BJ (cell line): ENCODE measurements around the gene ZFYVE27. TPM values are rescaled to one million over a fixed set of nuclear protein-coding genes. Genes with fewer than 3 reads are reported as not detected.
"Not testable (repeated sequence)": the region's sequence is repeated elsewhere in the genome, so short reads cannot be mapped to it uniquely, and the experiment has no call there.

ENCODE experiments used
- CTCF ChIA-PET: fragments of 350-600 bp; formaldehyde crosslinking; extraction: SDS; loops from one replicate; lab custom pipeline; 2021; ENCODE audit warnings: antibody characterized with exemption, inconsistent platforms; lab: Yijun Ruan, JAX
- POLR2A ChIA-PET: fragments of 300-600 bp; sonication (Branson Sonifier 250); formaldehyde crosslinking; extraction: SDS; loops from one replicate; lab custom pipeline; 2021; ENCODE audit warnings: antibody characterized with exemption; lab: Charles Lee
- DNase-seq: peaks from one replicate; pipeline ENCODE4 v3.0.0-alpha.2; 2011; ENCODE audit warnings: low read depth
- H3K27me3 ChIP-seq: 2 replicates; pipeline ENCODE4 v1.6.0; 2011; ENCODE audit warnings: low read length; ENCODE audit not compliant: control insufficient read depth, insufficient read depth
- H3K36me3 ChIP-seq: 2 replicates; pipeline ENCODE4 v1.5.1; 2011; ENCODE audit warnings: low read length; ENCODE audit not compliant: control insufficient read depth, insufficient read depth
- H3K4me3 ChIP-seq: 2 replicates; pipeline ENCODE4 v1.5.1; 2011; ENCODE audit warnings: low read depth, mild to moderate bottlenecking, control low read depth, low read length
- CTCF ChIP-seq: IDR thresholded peaks from 2 replicates; pipeline ENCODE4 v1.5.1; 2011; ENCODE audit warnings: low read depth, mild to moderate bottlenecking, control low read depth, inconsistent platforms, low read length, moderate library complexity; ENCODE audit not compliant: insufficient read depth
- polyA minus RNA-seq: library from RNA; depleted of rRNA, polyadenylated mRNA; stranded (reverse); fragments of >200 nt; gene quantifications from 2 replicates; pipeline ENCODE4 v1.2.3, GENCODE V29; 2011; rRNA and poly(A)+ RNA removed
- polyA plus RNA-seq: library from polyadenylated mRNA; depleted of rRNA; stranded (reverse); fragments of >200 nt; gene quantifications from 2 replicates; pipeline ENCODE4 v1.2.3, GENCODE V29; 2011; rRNA removed

The ZFYVE27 gene, protein sequence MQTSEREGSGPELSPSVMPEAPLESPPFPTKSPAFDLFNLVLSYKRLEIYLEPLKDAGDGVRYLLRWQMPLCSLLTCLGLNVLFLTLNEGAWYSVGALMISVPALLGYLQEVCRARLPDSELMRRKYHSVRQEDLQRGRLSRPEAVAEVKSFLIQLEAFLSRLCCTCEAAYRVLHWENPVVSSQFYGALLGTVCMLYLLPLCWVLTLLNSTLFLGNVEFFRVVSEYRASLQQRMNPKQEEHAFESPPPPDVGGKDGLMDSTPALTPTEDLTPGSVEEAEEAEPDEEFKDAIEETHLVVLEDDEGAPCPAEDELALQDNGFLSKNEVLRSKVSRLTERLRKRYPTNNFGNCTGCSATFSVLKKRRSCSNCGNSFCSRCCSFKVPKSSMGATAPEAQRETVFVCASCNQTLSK
- 16.1 and 22.9 TPM in 2 replicates for polyA plus RNA-seq
- 9.2 and 13.4 TPM in 2 replicates for polyA minus RNA-seq

GRCh38 chr10:97736902-97737769, at the start of gene ZFYVE27:
ZFYVE27 (plus strand) TSS chr10:97737128; CDS start chr10:97738478, 1,350 bp downstream.
- DNase-seq = peak; percentile 72
- H3K27me3 ChIP-seq = no peaks in the 10 kb centered on the region
- H3K36me3 ChIP-seq = peaks cover 2% of the 10 kb centered on the region; the same call in 1 of the 2 replicates
- CTCF ChIA-PET = interaction anchor here (0.6 to 16.1 kb wide), 7 partner anchors 22 to 165 kb away, joined by 3 to 517 read pairs (median 3); partner anchors contain the start of genes ANKRD2, AVPI1 and MARVELD1
- POLR2A ChIA-PET = interaction anchor here (0.9 kb wide), 2 partner anchors 24 to 27 kb away, joined by 3 read pairs; partner anchors contain the start of gene MARVELD1
- H3K4me3 ChIP-seq = peak within 1 kb of the TSS; percentile 74
- no peak for TF ChIP-seq CTCF

DNA sequence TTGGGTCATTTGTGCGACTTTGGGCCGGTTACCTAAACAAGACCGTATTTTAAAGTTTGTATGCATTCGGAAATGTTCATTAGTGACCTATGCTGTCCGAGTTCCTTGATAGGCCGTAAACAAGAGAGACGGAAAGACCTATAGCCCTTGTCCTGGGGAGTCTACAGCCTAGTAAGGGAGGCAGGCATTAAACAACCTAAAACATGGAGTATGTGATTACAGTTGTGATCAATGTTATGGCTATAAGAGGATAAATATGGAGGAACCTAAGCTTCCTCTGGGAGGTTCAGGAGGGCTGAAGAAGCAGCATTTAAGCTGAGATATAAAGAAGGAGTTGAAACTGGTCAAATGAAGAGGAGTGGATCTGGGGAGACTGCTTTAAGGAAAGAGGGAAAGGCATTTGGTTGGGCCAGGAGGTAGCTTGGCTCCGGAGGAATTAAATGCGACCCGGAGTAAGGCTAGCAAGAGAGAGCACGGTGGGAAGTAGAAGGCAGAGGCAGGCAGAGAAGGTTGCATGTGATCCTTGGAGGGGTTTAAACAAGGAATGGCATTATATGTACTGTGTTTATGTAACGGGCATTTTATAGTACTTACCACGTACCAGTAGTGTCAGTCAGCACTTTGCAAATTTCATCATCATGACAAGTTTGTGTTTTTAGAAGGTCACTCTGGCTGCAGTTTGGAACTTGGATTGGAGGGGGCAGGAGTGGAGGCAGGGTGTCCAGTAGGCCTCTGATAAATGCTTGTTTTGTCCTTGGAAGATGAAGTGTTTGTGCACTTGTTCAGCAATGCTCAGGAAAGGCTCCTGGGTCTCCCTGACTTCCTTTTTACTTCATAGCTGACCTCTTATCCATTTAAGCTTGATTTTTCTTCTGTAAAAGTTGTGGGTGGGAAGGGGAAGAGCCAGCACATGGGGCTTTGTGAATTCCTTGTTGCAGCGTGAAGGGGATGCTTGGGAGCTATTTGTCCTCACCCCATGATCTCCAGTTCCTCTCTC, 48.8 kb upstream of the ZFYVE27 start:
- DNase-seq = peak; percentile 59
- no peak; the same call in 1 of the 2 replicates for TF ChIP-seq CTCF
- peak overlapping the region; percentile 25 for H3K4me3 ChIP-seq
- no peaks in the 10 kb centered on the region for H3K27me3 ChIP-seq
- POLR2A ChIA-PET = interaction anchor here (0.5 to 1.1 kb wide), 5 partner anchors 26 to 36 kb away, joined by 3 to 5 read pairs (median 3); no protein-coding TSS in a partner anchor
- CTCF ChIA-PET = interaction anchor here (0.9 to 7.8 kb wide), 10 partner anchors 9 to 104 kb away, joined by 3 to 62 read pairs (median 11); partner anchors contain the start of genes MARVELD1 and ZFYVE27
- H3K36me3 ChIP-seq = no peaks in the 10 kb centered on the region

GRCh38 chr10:97689559-97690020, 47.3 kb upstream of the ZFYVE27 start:
- no peak for TF ChIP-seq CTCF
- Histone ChIP-seq H3K27me3 (no peaks in the 10 kb centered on the region), H3K36me3 (no peaks in the 10 kb centered on the region), H3K4me3 (no peak overlapping the region)
- ChIA-PET CTCF (interaction anchor here (0.8 to 7.8 kb wide), 5 partner anchors 10 to 20 kb away, joined by 3 to 62 read pairs (median 7); no protein-coding TSS in a partner anchor), POLR2A (interaction anchor here (0.5 to 0.8 kb wide), 4 partner anchors 24 to 42 kb away, joined by 3 to 10 read pairs (median 8); partner anchors contain the start of gene MARVELD1)
- peak; percentile 96 for DNase-seq

GRCh38 chr10:97690133-97690532, 46.8 kb upstream of the ZFYVE27 start:
- DNase-seq = no peak
- Histone ChIP-seq H3K27me3 (no peaks in the 10 kb centered on the region), H3K36me3 (no peaks in the 10 kb centered on the region), H3K4me3 (no peak overlapping the region)
- TF ChIP-seq CTCF = no peak
- POLR2A ChIA-PET = interaction anchor here (0.5 to 0.8 kb wide), 2 partner anchors 23 to 41 kb away, joined by 9 to 10 read pairs; partner anchors contain the start of gene MARVELD1
- CTCF ChIA-PET = interaction anchor here (0.6 to 7.8 kb wide), 8 partner anchors 11 to 340 kb away, joined by 3 to 62 read pairs (median 6); no protein-coding TSS in a partner anchor

DNA sequence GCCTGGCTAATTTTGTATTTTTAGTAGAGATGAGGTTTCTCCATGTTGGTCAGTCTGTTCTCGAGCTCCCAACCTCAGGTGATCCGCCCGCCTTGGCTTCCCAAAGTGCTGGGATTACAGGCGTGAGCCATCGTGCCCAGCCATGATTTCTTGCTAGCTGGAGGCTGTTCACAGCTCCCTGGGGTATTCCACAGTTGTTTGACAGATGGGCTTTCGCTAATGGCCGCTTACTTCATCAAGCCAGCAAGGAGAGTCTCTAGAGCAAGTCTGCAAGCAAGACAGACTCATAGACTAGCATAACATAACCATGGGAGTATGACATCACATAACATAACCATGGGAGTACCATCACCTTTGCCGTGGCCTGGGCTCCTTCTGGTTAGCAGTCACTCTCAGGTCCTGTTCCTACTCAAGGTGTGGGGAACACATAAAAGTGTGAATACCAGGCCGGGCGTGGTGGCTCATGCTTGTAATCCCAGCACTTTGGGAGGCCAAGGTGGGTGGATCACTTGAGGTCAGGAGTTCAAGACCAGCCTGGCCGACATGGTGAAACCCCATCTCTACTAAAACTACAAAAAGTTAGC, 38.8 kb upstream of the ZFYVE27 start:
- H3K27me3 ChIP-seq, H3K4me3 ChIP-seq, H3K36me3 ChIP-seq, DNase-seq: not testable (repeated sequence)
- ChIA-PET POLR2A (interaction anchor here (0.6 kb wide), 1 partner anchor 15 kb away, joined by 6 read pairs; the partner anchor contains the start of gene MARVELD1), CTCF (interaction anchor here (1.5 to 3.7 kb wide), 5 partner anchors 11 to 34 kb away, joined by 4 to 17 read pairs (median 10); partner anchors contain the start of gene AVPI1)
